Measurements from ENCODE around the gene SAPCD2. TPM values are rescaled to one million over a fixed set of nuclear protein-coding genes. Genes with fewer than 3 reads are reported as not detected.

The SAPCD2 gene
- total and polyA plus RNA-seq, 9 of the 15 experiments (the other 6 are each of a cell fraction or from before 2014, with no cell fraction given): 3.4 to 91.8 (median 18.8) TPM

DNA sequence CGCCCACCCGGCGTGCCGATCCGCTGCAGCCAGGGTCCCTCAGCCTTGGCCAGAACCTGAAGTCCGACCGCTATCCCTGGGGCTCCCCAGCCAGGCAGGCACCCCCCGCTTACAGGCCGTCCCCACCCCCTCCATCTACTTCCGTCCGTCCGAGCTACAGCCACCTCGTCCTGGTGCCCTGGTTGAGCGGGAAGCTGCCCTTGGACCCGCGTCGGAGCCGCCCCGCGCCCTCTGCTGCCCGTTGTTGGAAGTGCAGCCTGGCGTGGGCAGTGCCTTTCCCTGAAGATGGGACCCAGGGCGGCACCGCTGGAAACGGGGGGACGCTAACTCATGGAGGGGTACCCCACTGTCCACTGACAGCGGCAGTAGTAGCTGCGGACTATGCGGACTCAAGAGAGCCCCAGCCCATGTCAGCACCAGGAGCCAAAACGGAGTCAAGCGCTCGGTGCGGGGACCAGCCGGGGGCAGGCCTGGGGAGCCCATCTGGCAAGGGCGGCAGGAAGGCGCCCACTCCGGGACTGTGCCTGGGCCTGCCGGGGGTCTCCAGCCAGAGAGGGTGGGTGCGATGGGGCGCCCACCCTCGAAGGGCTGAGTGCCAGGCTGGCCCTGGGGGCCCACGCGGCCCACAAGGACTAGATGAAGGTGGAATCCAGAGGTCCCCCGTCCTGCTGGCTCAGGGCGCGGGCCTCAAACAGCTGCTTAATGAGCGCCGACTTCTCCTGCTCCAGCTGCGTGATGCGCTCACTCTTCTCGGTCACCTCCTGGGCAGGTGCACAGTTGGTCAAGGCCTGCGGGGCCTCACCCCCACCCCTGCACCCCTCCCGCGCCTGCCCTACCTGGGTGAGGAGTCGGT lies 6.1 kb downstream of the SAPCD2 start:
- Histone ChIP-seq H3K9ac (ENCODE audit: insufficient read depth in 1 of 2, low read depth in 2 of 2, low read length in 2 of 2) (no peak overlapping the region), H3K4me1 (replicated peaks in 1 of 2; ENCODE audit: control insufficient read depth in 2 of 2, insufficient read depth in 2 of 2, low read length in 2 of 2) (peaks cover 15 to 53% of the 10 kb centered on the region in 2 experiments; a peak in 4 of 5 replicates), H3K27me3 (ENCODE audit: control insufficient read depth in 2 of 2, insufficient read depth in 2 of 2, low read length in 2 of 2) (no peaks in the 10 kb centered on the region), H3K27ac (ENCODE audit: extremely low read depth, low read depth, low read length) (no peak overlapping the region), H2AFZ (ENCODE audit: low read depth, low read length) (no peak overlapping the region), H3K9me1 (ENCODE audit: control insufficient read depth, insufficient read depth, low read length) (peaks cover 8% of the 10 kb centered on the region), H4K20me1 (replicated peaks; ENCODE audit: control insufficient read depth, insufficient read depth, low read length) (peaks cover 20% of the 10 kb centered on the region), H3K79me2 (ENCODE audit: control insufficient read depth, insufficient read depth, low read length) (peaks cover 20% of the 10 kb centered on the region), H3K36me3 (ENCODE audit: control insufficient read depth, insufficient read depth, low read length) (peaks cover 41% of the 10 kb centered on the region; the same call in 2 of the 3 replicates), H3K4me3 (no peak overlapping the region), H3K9me3 (replicated peaks; ENCODE audit: control insufficient read depth, insufficient read depth, low read depth, low read length) (no peaks in the 10 kb centered on the region), H3K4me2 (ENCODE audit: insufficient read depth, low read length) (no peak overlapping the region)
- ChIA-PET POLR2A (interaction anchor here (1.1 kb wide), 1 partner anchor 9 kb away, joined by 5 read pairs; no protein-coding TSS in a partner anchor), CTCF (ENCODE audit: low intra/inter-chr PET ratio) (interaction anchor here (0.6 kb wide), 1 partner anchor 118 kb away, joined by 3 read pairs; no protein-coding TSS in a partner anchor)
- peak; percentile 54 for ATAC-seq
- BruUV-seq (replicated peaks): no TSS peak
- in situ Hi-C loops (cut with MboI) (no loop called here), intact Hi-C loops (cut with micrococcal nuclease) (no loop called here)
- 47% methylated on average over 39 of the region's 55 CpGs for WGBS (ENCODE audit: insufficient coverage, low coverage, missing lambda C conversion rate)
- FAIRE-seq: peak; percentile 35
- peak in 3 of 4 experiments; percentile 44 to 62 (median 56) for DNase-seq (ENCODE audit: extremely low read depth in 1 of 4, low spot score in 3 of 4)
- TF ChIP-seq, protein P1, sequence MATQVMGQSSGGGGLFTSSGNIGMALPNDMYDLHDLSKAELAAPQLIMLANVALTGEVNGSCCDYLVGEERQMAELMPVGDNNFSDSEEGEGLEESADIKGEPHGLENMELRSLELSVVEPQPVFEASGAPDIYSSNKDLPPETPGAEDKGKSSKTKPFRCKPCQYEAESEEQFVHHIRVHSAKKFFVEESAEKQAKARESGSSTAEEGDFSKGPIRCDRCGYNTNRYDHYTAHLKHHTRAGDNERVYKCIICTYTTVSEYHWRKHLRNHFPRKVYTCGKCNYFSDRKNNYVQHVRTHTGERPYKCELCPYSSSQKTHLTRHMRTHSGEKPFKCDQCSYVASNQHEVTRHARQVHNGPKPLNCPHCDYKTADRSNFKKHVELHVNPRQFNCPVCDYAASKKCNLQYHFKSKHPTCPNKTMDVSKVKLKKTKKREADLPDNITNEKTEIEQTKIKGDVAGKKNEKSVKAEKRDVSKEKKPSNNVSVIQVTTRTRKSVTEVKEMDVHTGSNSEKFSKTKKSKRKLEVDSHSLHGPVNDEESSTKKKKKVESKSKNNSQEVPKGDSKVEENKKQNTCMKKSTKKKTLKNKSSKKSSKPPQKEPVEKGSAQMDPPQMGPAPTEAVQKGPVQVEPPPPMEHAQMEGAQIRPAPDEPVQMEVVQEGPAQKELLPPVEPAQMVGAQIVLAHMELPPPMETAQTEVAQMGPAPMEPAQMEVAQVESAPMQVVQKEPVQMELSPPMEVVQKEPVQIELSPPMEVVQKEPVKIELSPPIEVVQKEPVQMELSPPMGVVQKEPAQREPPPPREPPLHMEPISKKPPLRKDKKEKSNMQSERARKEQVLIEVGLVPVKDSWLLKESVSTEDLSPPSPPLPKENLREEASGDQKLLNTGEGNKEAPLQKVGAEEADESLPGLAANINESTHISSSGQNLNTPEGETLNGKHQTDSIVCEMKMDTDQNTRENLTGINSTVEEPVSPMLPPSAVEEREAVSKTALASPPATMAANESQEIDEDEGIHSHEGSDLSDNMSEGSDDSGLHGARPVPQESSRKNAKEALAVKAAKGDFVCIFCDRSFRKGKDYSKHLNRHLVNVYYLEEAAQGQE (IDR thresholded peaks at IDR 0.05; ENCODE audit: borderline replicate concordance): peak; percentile 63
- TF ChIP-seq, protein P1 (CRISPR knock-in tag; IDR thresholded peaks at IDR 0.05; ENCODE audit: low read depth): peak; percentile 17; the same call in 1 of the 2 replicates
- TF ChIP-seq GATAD2B (IDR thresholded peaks at IDR 0.05; ENCODE audit: borderline replicate concordance) (no peak), RAD51 (IDR thresholded peaks at IDR 0.05; ENCODE audit: borderline replicate concordance, low read depth) (no peak), ZNF41 (CRISPR knock-in tag; conservative IDR thresholded peaks at IDR 0.05) (no peak), SMARCA4 (IDR thresholded peaks at IDR 0.05) (no peak), TBP (optimal IDR thresholded peaks at IDR 0.05; ENCODE audit: low read depth, low read length) (no peak), HDAC1 (IDR thresholded peaks at IDR 0.05) (no peak), TEAD2 (tag; IDR thresholded peaks at IDR 0.05) (no peak), MTF1 (CRISPR knock-in tag; IDR thresholded peaks at IDR 0.05; ENCODE audit: borderline replicate concordance) (no peak), POLR2G (IDR thresholded peaks at IDR 0.05; ENCODE audit: low read depth, low read length) (peak; percentile 20; the same call in 1 of the 2 replicates), XRCC5 (IDR thresholded peaks at IDR 0.05; ENCODE audit: low read depth, low read length) (peak; percentile 80; the same call in 1 of the 2 replicates)
- TF ChIP-seq, protein P2, sequence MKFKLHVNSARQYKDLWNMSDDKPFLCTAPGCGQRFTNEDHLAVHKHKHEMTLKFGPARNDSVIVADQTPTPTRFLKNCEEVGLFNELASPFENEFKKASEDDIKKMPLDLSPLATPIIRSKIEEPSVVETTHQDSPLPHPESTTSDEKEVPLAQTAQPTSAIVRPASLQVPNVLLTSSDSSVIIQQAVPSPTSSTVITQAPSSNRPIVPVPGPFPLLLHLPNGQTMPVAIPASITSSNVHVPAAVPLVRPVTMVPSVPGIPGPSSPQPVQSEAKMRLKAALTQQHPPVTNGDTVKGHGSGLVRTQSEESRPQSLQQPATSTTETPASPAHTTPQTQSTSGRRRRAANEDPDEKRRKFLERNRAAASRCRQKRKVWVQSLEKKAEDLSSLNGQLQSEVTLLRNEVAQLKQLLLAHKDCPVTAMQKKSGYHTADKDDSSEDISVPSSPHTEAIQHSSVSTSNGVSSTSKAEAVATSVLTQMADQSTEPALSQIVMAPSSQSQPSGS (CRISPR knock-in tag; IDR thresholded peaks at IDR 0.05): no peak

Measured in K562 (cell line).